Measurements from ENCODE around the gene CLEC16A.

GRCh38 chr16:10897134-10897533 is 47.2 kb upstream of the CLEC16A start:
- no peak for TF ChIP-seq CTCF (IDR thresholded peaks at IDR 0.05)
- TF ChIP-seq POLR2A (IDR thresholded peaks at IDR 0.05), result no peak
